ENCODE data around the gene SLC11A1.

SLC11A1 gene

GRCh38 chr2:218393750-218394290, 11.7 kb downstream of the SLC11A1 start:
- peak in 1 of 2 experiments; percentile 67 for DNase-seq (ENCODE audit: low read depth in 1 of 2, low spot score in 1 of 2)
- Histone ChIP-seq H3K27ac (replicated peaks) (peak overlapping the region; percentile 100), H3K27me3 (ENCODE audit: insufficient read depth, poor library complexity, severe bottlenecking) (no peaks in the 10 kb centered on the region), H3K4me3 (replicated peaks; ENCODE audit: insufficient read depth, low read length) (no peak overlapping the region)
- TF ChIP-seq SPI1 (IDR thresholded peaks at IDR 0.05; ENCODE audit: borderline replicate concordance, low read depth) (no peak), POLR2AphosphoS5 (IDR thresholded peaks at IDR 0.05; ENCODE audit: low read depth) (no peak), GABPA (IDR thresholded peaks at IDR 0.05; ENCODE audit: low read depth) (no peak)
- TF ChIP-seq, protein P1, sequence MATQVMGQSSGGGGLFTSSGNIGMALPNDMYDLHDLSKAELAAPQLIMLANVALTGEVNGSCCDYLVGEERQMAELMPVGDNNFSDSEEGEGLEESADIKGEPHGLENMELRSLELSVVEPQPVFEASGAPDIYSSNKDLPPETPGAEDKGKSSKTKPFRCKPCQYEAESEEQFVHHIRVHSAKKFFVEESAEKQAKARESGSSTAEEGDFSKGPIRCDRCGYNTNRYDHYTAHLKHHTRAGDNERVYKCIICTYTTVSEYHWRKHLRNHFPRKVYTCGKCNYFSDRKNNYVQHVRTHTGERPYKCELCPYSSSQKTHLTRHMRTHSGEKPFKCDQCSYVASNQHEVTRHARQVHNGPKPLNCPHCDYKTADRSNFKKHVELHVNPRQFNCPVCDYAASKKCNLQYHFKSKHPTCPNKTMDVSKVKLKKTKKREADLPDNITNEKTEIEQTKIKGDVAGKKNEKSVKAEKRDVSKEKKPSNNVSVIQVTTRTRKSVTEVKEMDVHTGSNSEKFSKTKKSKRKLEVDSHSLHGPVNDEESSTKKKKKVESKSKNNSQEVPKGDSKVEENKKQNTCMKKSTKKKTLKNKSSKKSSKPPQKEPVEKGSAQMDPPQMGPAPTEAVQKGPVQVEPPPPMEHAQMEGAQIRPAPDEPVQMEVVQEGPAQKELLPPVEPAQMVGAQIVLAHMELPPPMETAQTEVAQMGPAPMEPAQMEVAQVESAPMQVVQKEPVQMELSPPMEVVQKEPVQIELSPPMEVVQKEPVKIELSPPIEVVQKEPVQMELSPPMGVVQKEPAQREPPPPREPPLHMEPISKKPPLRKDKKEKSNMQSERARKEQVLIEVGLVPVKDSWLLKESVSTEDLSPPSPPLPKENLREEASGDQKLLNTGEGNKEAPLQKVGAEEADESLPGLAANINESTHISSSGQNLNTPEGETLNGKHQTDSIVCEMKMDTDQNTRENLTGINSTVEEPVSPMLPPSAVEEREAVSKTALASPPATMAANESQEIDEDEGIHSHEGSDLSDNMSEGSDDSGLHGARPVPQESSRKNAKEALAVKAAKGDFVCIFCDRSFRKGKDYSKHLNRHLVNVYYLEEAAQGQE (IDR thresholded peaks at IDR 0.05; ENCODE audit: insufficient replicate concordance, low read depth): no peak
- TF ChIP-seq, protein P2, sequence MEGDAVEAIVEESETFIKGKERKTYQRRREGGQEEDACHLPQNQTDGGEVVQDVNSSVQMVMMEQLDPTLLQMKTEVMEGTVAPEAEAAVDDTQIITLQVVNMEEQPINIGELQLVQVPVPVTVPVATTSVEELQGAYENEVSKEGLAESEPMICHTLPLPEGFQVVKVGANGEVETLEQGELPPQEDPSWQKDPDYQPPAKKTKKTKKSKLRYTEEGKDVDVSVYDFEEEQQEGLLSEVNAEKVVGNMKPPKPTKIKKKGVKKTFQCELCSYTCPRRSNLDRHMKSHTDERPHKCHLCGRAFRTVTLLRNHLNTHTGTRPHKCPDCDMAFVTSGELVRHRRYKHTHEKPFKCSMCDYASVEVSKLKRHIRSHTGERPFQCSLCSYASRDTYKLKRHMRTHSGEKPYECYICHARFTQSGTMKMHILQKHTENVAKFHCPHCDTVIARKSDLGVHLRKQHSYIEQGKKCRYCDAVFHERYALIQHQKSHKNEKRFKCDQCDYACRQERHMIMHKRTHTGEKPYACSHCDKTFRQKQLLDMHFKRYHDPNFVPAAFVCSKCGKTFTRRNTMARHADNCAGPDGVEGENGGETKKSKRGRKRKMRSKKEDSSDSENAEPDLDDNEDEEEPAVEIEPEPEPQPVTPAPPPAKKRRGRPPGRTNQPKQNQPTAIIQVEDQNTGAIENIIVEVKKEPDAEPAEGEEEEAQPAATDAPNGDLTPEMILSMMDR (IDR thresholded peaks at IDR 0.05; ENCODE audit: insufficient read depth, low read length): no peak

GRCh38 chr2:218394298-218395089, 12.4 kb downstream of the SLC11A1 start:
- Histone ChIP-seq H3K27me3 (ENCODE audit: insufficient read depth, poor library complexity, severe bottlenecking) (no peaks in the 10 kb centered on the region), H3K27ac (replicated peaks) (peak overlapping the region; percentile 100), H3K4me3 (replicated peaks; ENCODE audit: insufficient read depth, low read length) (no peak overlapping the region)
- TF ChIP-seq, protein P1 (IDR thresholded peaks at IDR 0.05; ENCODE audit: insufficient replicate concordance, low read depth): no peak
- TF ChIP-seq GABPA (IDR thresholded peaks at IDR 0.05; ENCODE audit: low read depth) (no peak), POLR2AphosphoS5 (IDR thresholded peaks at IDR 0.05; ENCODE audit: low read depth) (no peak), SPI1 (IDR thresholded peaks at IDR 0.05; ENCODE audit: borderline replicate concordance, low read depth) (no peak)
- TF ChIP-seq, protein P2 (IDR thresholded peaks at IDR 0.05; ENCODE audit: insufficient read depth, low read length): no peak
- DNase-seq (ENCODE audit: low read depth in 1 of 2, low spot score in 1 of 2): peak in 1 of 2 experiments; percentile 34

GRCh38 chr2:218395090-218395444, 13.0 kb downstream of the SLC11A1 start:
- TF ChIP-seq GABPA (IDR thresholded peaks at IDR 0.05; ENCODE audit: low read depth) (no peak), SPI1 (IDR thresholded peaks at IDR 0.05; ENCODE audit: borderline replicate concordance, low read depth) (no peak), POLR2AphosphoS5 (IDR thresholded peaks at IDR 0.05; ENCODE audit: low read depth) (no peak)
- TF ChIP-seq, protein P2 (IDR thresholded peaks at IDR 0.05; ENCODE audit: insufficient read depth, low read length): no peak
- TF ChIP-seq, protein P1 (IDR thresholded peaks at IDR 0.05; ENCODE audit: insufficient replicate concordance, low read depth): no peak
- Histone ChIP-seq H3K4me3 (replicated peaks; ENCODE audit: insufficient read depth, low read length) (no peak overlapping the region), H3K27me3 (ENCODE audit: insufficient read depth, poor library complexity, severe bottlenecking) (no peaks in the 10 kb centered on the region), H3K27ac (replicated peaks) (peak overlapping the region; percentile 100)
- no peak for DNase-seq (ENCODE audit: low read depth in 1 of 2, low spot score in 1 of 2)
